ENCODE data around the gene FAT2.

Gene FAT2

DNA sequence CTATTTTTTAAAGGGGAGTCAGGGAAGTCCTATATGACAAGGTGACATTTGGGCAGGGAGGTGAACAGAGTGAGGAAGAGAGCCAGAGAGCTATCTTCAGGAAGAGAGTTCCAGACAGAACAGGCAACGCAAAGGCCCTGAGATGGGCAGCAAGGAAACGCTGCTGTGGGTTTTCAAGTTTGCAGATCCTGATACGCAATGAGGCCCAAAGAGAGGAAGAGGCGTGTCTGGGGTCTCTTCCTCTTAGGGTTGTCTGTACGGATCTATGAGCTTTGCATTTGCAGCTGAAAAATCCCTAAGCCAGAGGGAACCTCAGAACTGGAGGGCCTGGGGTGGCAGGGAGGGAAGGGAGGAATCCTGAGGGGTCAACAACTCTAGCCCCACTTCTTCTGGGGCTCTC, 13.6 kb downstream of the FAT2 start:
- Histone ChIP-seq H3K9ac (ENCODE audit: low read depth, low read length) (no peak overlapping the region), H4K20me1 (ENCODE audit: insufficient read depth, low read length) (no peaks in the 10 kb centered on the region), H3K79me2 (ENCODE audit: insufficient read depth, low read length) (no peaks in the 10 kb centered on the region), H3K4me1 (ENCODE audit: insufficient read depth, low read length) (no peaks in the 10 kb centered on the region), H3K27ac (ENCODE audit: low read length) (no peak overlapping the region), H3K4me3 (ENCODE audit: low read depth in 1 of 2, low read length in 2 of 2) (no peak overlapping the region), H3K27me3 (ENCODE audit: insufficient read depth, low read length, poor library complexity) (peaks cover 34% of the 10 kb centered on the region), H2AFZ (ENCODE audit: low read depth, low read length) (no peak overlapping the region), H3K9me3 (ENCODE audit: insufficient read depth, low read length, severe bottlenecking) (no peaks in the 10 kb centered on the region), H3K36me3 (ENCODE audit: insufficient read depth, low read length) (no peaks in the 10 kb centered on the region), H3K4me2 (ENCODE audit: insufficient read depth, low read length) (no peak overlapping the region)
- TF ChIP-seq EZH2 (IDR thresholded peaks at IDR 0.05; ENCODE audit: borderline replicate concordance, low read depth, low read length, severe bottlenecking) = no peak
- TF ChIP-seq, protein P1, sequence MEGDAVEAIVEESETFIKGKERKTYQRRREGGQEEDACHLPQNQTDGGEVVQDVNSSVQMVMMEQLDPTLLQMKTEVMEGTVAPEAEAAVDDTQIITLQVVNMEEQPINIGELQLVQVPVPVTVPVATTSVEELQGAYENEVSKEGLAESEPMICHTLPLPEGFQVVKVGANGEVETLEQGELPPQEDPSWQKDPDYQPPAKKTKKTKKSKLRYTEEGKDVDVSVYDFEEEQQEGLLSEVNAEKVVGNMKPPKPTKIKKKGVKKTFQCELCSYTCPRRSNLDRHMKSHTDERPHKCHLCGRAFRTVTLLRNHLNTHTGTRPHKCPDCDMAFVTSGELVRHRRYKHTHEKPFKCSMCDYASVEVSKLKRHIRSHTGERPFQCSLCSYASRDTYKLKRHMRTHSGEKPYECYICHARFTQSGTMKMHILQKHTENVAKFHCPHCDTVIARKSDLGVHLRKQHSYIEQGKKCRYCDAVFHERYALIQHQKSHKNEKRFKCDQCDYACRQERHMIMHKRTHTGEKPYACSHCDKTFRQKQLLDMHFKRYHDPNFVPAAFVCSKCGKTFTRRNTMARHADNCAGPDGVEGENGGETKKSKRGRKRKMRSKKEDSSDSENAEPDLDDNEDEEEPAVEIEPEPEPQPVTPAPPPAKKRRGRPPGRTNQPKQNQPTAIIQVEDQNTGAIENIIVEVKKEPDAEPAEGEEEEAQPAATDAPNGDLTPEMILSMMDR (IDR thresholded peaks at IDR 0.05; ENCODE audit: borderline replicate concordance, extremely low read depth, low read length, poor library complexity, severe bottlenecking) = no peak
- no peak for ATAC-seq (ENCODE audit: insufficient read depth, low read depth)
- DNase-seq = no peak

DNA sequence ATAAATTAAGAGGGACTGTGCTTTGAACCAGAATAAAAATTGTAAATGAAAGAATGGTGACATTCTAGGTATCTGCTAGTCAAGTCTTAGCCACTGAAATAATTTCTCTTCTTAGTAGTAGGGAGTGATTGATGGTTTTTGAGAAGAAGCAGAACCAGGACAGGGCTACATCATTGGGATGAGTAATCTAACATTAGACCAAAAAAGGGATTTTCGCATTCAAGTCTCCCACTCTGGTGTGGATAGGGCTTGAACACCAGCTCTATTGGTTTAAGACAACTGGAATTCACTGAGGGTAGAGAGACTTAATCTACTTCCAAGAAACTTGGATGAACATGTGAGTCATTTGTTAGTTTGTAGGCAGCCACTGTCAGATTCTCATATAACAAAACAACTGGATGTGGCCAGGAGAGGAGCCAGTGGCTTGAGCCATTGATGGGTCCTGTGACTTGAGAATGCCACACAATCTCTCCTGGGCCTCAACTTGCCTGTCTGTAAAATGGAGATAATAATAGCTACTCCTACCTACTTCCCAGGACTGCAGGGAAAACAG, 16.6 kb downstream of the FAT2 start:
- DNase-seq = no peak

GRCh38 chr5:151572657-151573368, 18.3 kb downstream of the FAT2 start:
- H3K36me3 ChIP-seq (ENCODE audit: insufficient read depth, low read length) = no peaks in the 10 kb centered on the region
- no peaks in the 10 kb centered on the region for H3K4me1 ChIP-seq (ENCODE audit: insufficient read depth, low read length)
- H2AFZ ChIP-seq (ENCODE audit: low read depth, low read length) = no peak overlapping the region
- peaks cover 2% of the 10 kb centered on the region for H3K9me3 ChIP-seq (ENCODE audit: insufficient read depth, low read length, severe bottlenecking)
- peaks cover 58% of the 10 kb centered on the region for H3K27me3 ChIP-seq (ENCODE audit: insufficient read depth, low read length, poor library complexity)
- H4K20me1 ChIP-seq (ENCODE audit: insufficient read depth, low read length) = no peaks in the 10 kb centered on the region
- H3K9ac ChIP-seq (ENCODE audit: low read depth, low read length) = no peak overlapping the region
- no peak overlapping the region for H3K4me2 ChIP-seq (ENCODE audit: insufficient read depth, low read length)
- H3K4me3 ChIP-seq (ENCODE audit: low read depth in 1 of 2, low read length in 2 of 2) = no peak overlapping the region
- DNase-seq = no peak
- no peak for ATAC-seq (ENCODE audit: insufficient read depth, low read depth)
- no peaks in the 10 kb centered on the region for H3K79me2 ChIP-seq (ENCODE audit: insufficient read depth, low read length)
- no peak overlapping the region for H3K27ac ChIP-seq (ENCODE audit: low read length)
- TF ChIP-seq, protein P1 (IDR thresholded peaks at IDR 0.05; ENCODE audit: borderline replicate concordance, extremely low read depth, low read length, poor library complexity, severe bottlenecking) = no peak
- no peak for TF ChIP-seq EZH2 (IDR thresholded peaks at IDR 0.05; ENCODE audit: borderline replicate concordance, low read depth, low read length, severe bottlenecking)

More for the DNA sequence above, 16.6 kb downstream of the FAT2 start:
- Histone ChIP-seq H3K9me3 (ENCODE audit: insufficient read depth, low read length, severe bottlenecking) (no peaks in the 10 kb centered on the region), H3K9ac (ENCODE audit: low read depth, low read length) (no peak overlapping the region), H3K79me2 (ENCODE audit: insufficient read depth, low read length) (no peaks in the 10 kb centered on the region), H3K4me3 (ENCODE audit: low read depth in 1 of 2, low read length in 2 of 2) (no peak overlapping the region), H4K20me1 (ENCODE audit: insufficient read depth, low read length) (no peaks in the 10 kb centered on the region), H3K36me3 (ENCODE audit: insufficient read depth, low read length) (no peaks in the 10 kb centered on the region), H3K4me2 (ENCODE audit: insufficient read depth, low read length) (no peak overlapping the region), H3K27ac (ENCODE audit: low read length) (no peak overlapping the region), H2AFZ (ENCODE audit: low read depth, low read length) (no peak overlapping the region), H3K4me1 (ENCODE audit: insufficient read depth, low read length) (no peaks in the 10 kb centered on the region), H3K27me3 (ENCODE audit: insufficient read depth, low read length, poor library complexity) (peaks cover 51% of the 10 kb centered on the region)
- TF ChIP-seq, protein P1 (IDR thresholded peaks at IDR 0.05; ENCODE audit: borderline replicate concordance, extremely low read depth, low read length, poor library complexity, severe bottlenecking) = no peak
- no peak for TF ChIP-seq EZH2 (IDR thresholded peaks at IDR 0.05; ENCODE audit: borderline replicate concordance, low read depth, low read length, severe bottlenecking)
- no peak for ATAC-seq (ENCODE audit: insufficient read depth, low read depth)
